AG20443 (cell line): Measurements from ENCODE around the gene CCDC32.

Experiments used
- DNase-seq: peaks from one replicate; pipeline ENCODE4 v3.0.0; 2012; ENCODE audit warnings: low spot score, mixed read lengths

CCDC32 gene

GRCh38 chr15:40565333-40566238 lies 744 bp upstream of the CCDC32 start:
- no peak for DNase-seq

- no peak for DNase-seq
Observed at GRCh38 chr15:40563426-40563825, 1.4 kb downstream of the CCDC32 start.

- DNase-seq: no peak
Observed at GRCh38 chr15:40562691-40563090, 2.2 kb downstream of the CCDC32 start.

GRCh38 chr15:40558952-40559742 lies 5.7 kb downstream of the CCDC32 start:
- DNase-seq: no peak

- no peak for DNase-seq
Observed at GRCh38 chr15:40555876-40556275, 9.0 kb downstream of the CCDC32 start.

- DNase-seq: no peak
Observed at GRCh38 chr15:40554161-40554525, 10.7 kb downstream of the CCDC32 start.

GRCh38 chr15:40550341-40551037 lies 14.4 kb downstream of the CCDC32 start:
- DNase-seq: no peak

GRCh38 chr15:40549894-40550293 lies 14.9 kb downstream of the CCDC32 start:
- DNase-seq: no peak

- no peak for DNase-seq
Observed at GRCh38 chr15:40548610-40549009, 16.2 kb downstream of the CCDC32 start.

- DNase-seq: no peak
Observed at GRCh38 chr15:40545457-40545856, 19.4 kb downstream of the CCDC32 start.

- no peak for DNase-seq
Observed at GRCh38 chr15:40543631-40544294, 21.1 kb downstream of the CCDC32 start.

GRCh38 chr15:40543082-40543481 lies 21.8 kb downstream of the CCDC32 start:
- DNase-seq: no peak

GRCh38 chr15:40538976-40539375 lies 25.9 kb downstream of the CCDC32 start:
- no peak for DNase-seq

- DNase-seq: no peak
Observed at GRCh38 chr15:40536501-40536900, 28.3 kb downstream of the CCDC32 start.

GRCh38 chr15:40534371-40534770 lies 30.5 kb downstream of the CCDC32 start:
- no peak for DNase-seq

- DNase-seq: no peak
Observed at GRCh38 chr15:40533763-40534364, 31.0 kb downstream of the CCDC32 start.

GRCh38 chr15:40528801-40529200 lies 36.0 kb downstream of the CCDC32 start:
- no peak for DNase-seq

GRCh38 chr15:40525855-40526254 lies 39.0 kb downstream of the CCDC32 start:
- no peak for DNase-seq

- no peak for DNase-seq
Observed at GRCh38 chr15:40523611-40524010, 41.2 kb downstream of the CCDC32 start.

- no peak for DNase-seq
Observed at GRCh38 chr15:40516322-40516721, 48.5 kb downstream of the CCDC32 start.

- no peak for DNase-seq
Observed at GRCh38 chr15:40513609-40514008, 51.2 kb downstream of the CCDC32 start.

- no peak for DNase-seq
Observed at GRCh38 chr15:40512440-40512839, 52.4 kb downstream of the CCDC32 start.
